Body of pancreas (tissue), 4 donors: ENCODE measurements around the gene CBFA2T3. TPM values are rescaled to one million over a fixed set of nuclear protein-coding genes. Genes with fewer than 3 reads are reported as not detected.

Experiments used
- ATAC-seq: fragments of 150-250 bp; one replicate; pipeline ENCODE4 v1.9.1; 2016
- DNase-seq, 4 donors: peaks; one replicate each; pipeline ENCODE4 v3.0.0-alpha.2; 2019
- H3K27ac ChIP-seq, 4 donors: fragments of 200-600 bp; sonication (generic); 1 replicate in 3 of 4; 2 replicates in 1 of 4; pipeline versions ENCODE4 v1.5.1 to v1.6.1; 2016 to 2019; ENCODE audit warnings: mild to moderate bottlenecking in 1 of 4, mixed read lengths in 1 of 4, moderate library complexity in 1 of 4
- H3K27me3 ChIP-seq, 2 donors: fragments of 200-600 bp; sonication (generic); one replicate each; pipeline ENCODE4 v1.6.0; 2016; ENCODE audit warnings: mild to moderate bottlenecking in 1 of 2
- H3K36me3 ChIP-seq, 2 donors: fragments of 200-600 bp; sonication (generic); replicated peaks in 1 of 2; 2 replicates each; pipeline ENCODE4 v1.5.1; 2016; ENCODE audit warnings: low read depth in 2 of 2; ENCODE audit not compliant: insufficient read depth in 1 of 2
- H3K4me1 ChIP-seq: fragments of 200-600 bp; sonication (generic); one replicate; pipeline ENCODE4 v1.6.0; 2016
- H3K4me3 ChIP-seq, 2 donors: fragments of 200-600 bp; sonication (generic); 1 replicate in 1 of 2; 2 replicates in 1 of 2; pipeline ENCODE4 v1.5.1; 2016 to 2019
- H3K9me3 ChIP-seq, 3 donors: fragments of 200-600 bp; sonication (generic); 1 replicate in 2 of 3; 2 replicates in 1 of 3; pipeline ENCODE4 v1.5.1; 2016
- POLR2A ChIP-seq, 3 donors: fragments of 450-650 bp; IDR thresholded peaks; one replicate each; pipeline ENCODE4 v1.6.1; 2016; ENCODE audit warnings: antibody characterized with exemption in 3 of 3, mild to moderate bottlenecking in 2 of 3
- WGBS, 2 donors: methylation state at CpG; one replicate each; pipeline ENCODE4 v1.1.5; 2017; 5-methylcytosine and 5-hydroxymethylcytosine counted together
- intact Hi-C: fragments of 100-400 bp; cut with DNase I; formaldehyde crosslinking; loops from one replicate; pipeline ENCODE4 v1.15.1; 2023
- total RNA-seq, 2 donors: library from RNA; depleted of rRNA; stranded (reverse); fragments of >200 nt; gene quantifications; one replicate each; pipeline ENCODE4 v1.1.0, GENCODE V29; 2016
- TF ChIP-seq, protein P1 (sequence below), 7 experiments: fragments of 450-650 bp in 4 of 7; fragments of 200-600 bp in 3 of 7; sonication (generic) in 3 of 7; IDR thresholded peaks; one replicate each; pipeline ENCODE4 v1.5.1; 2016 to 2019; ENCODE audit warnings: antibody characterized with exemption in 7 of 7

CBFA2T3 gene
- total RNA-seq, 2 donors from 2014 or later = 7.8 to 16.2 TPM

DNA sequence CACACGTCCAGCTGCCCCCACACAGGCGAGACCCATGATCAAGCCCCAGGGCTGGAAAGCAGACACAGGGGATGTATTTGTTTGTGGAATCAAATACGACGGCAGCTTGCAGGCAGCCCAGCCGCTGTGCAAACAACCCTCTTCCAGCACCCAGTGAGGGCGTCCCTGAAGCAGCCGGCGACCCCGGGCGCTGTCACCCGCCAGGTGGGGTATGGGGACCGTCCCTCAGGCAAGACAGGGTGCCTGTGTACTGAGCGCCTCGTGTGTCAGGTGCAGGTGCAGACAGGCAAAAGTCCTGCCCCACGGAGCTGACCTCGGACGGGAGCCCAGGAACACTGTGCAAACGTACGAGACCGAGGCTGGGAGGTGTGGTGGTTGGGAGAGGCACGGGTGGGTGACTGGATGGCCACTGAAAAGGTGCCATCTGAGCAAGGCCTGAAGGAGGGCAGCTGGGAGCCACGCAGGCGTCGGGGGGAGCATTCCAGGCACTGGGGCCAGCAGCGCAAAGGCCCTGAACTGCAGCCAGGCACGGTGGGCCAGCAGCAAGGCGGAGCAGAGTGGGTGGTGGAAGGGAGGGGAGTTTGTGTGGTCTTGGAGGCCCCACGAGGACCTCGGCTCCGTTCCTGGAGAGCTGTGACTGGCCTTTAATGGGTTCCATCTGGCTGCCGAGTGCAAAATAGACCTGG is 48.5 kb downstream of the CBFA2T3 start:
- peak overlapping the region in 3 of 4 donors; percentile 31 to 58 (median 56) for H3K27ac ChIP-seq
- ATAC-seq (no peak), DNase-seq (peak in 3 of 4 donors; percentile 42 to 66 (median 63))
- H3K4me3 ChIP-seq = no peak overlapping the region
- peaks cover 69% of the 10 kb centered on the region for H3K4me1 ChIP-seq
- H3K36me3 ChIP-seq = no peaks in the 10 kb centered on the region
- no peaks in the 10 kb centered on the region for H3K9me3 ChIP-seq
- WGBS, 2 donors = 18 to 27% methylated on average over 12 to 31 of the region's 31 CpGs
- TF ChIP-seq, protein P1, sequence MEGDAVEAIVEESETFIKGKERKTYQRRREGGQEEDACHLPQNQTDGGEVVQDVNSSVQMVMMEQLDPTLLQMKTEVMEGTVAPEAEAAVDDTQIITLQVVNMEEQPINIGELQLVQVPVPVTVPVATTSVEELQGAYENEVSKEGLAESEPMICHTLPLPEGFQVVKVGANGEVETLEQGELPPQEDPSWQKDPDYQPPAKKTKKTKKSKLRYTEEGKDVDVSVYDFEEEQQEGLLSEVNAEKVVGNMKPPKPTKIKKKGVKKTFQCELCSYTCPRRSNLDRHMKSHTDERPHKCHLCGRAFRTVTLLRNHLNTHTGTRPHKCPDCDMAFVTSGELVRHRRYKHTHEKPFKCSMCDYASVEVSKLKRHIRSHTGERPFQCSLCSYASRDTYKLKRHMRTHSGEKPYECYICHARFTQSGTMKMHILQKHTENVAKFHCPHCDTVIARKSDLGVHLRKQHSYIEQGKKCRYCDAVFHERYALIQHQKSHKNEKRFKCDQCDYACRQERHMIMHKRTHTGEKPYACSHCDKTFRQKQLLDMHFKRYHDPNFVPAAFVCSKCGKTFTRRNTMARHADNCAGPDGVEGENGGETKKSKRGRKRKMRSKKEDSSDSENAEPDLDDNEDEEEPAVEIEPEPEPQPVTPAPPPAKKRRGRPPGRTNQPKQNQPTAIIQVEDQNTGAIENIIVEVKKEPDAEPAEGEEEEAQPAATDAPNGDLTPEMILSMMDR (IDR thresholded peaks at IDR 0.05) = peak in 1 of 7 experiments; percentile 4
- TF ChIP-seq POLR2A (IDR thresholded peaks at IDR 0.05) = no peak
- intact Hi-C loops = no loop called here
- no peaks in the 10 kb centered on the region for H3K27me3 ChIP-seq

DNA sequence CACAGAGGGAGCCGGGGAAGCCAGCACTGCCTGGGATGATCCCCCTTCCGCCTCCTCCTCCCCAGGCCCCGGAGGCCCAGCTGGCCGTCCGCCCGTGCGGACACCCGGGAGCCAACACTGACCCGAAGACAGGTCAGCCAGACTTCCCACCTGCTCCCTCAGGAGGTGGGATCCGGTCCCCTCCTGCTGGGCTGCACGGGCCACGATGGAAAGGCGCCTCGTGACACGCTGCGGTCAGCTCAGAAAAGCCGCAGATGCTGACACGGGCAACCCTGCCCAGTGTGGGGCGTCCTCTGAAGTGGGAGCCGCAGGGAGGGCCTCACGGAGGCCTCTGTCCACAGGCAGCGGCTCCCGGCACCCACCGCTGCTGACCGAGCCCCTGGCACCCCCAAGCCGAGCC is 49.3 kb downstream of the CBFA2T3 start:
- WGBS, 2 donors = 78 to 94% methylated on average over 9 to 26 of the region's 26 CpGs
- no peaks in the 10 kb centered on the region for H3K36me3 ChIP-seq
- ATAC-seq (no peak), DNase-seq (no peak)
- peak overlapping the region in 1 of 4 donors; percentile 31 for H3K27ac ChIP-seq
- no peaks in the 10 kb centered on the region for H3K27me3 ChIP-seq
- no peaks in the 10 kb centered on the region for H3K9me3 ChIP-seq
- intact Hi-C loops = no loop called here
- H3K4me3 ChIP-seq = no peak overlapping the region
- TF ChIP-seq, protein P1 (IDR thresholded peaks at IDR 0.05) = no peak
- TF ChIP-seq POLR2A (IDR thresholded peaks at IDR 0.05) = no peak
- H3K4me1 ChIP-seq = peaks cover 78% of the 10 kb centered on the region

DNA sequence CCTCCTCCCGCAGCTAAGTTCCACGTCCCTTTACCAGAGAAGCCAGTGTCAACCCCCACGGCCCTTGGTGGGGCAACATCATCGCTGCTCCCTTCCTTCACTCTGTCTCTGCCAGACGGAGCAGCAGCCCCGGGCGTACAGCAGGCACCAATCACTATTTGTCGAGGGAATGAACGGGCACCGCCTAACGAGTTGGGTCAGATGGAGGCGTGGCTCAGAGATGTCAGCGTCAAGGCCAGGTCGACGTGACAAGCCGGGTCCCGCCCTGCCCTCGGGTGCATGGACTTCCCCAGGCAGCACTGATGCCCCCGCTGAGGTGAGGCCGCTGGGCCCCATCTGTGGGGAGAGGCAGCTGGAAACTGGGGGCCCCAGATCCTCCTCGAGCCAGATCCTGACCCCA is 50.0 kb downstream of the CBFA2T3 start:
- no peak for ATAC-seq
- 53 to 72% methylated on average over 3 to 21 of the region's 21 CpGs for WGBS, 2 donors
- peak; percentile 48 to 68 (median 66) for DNase-seq

DNA sequence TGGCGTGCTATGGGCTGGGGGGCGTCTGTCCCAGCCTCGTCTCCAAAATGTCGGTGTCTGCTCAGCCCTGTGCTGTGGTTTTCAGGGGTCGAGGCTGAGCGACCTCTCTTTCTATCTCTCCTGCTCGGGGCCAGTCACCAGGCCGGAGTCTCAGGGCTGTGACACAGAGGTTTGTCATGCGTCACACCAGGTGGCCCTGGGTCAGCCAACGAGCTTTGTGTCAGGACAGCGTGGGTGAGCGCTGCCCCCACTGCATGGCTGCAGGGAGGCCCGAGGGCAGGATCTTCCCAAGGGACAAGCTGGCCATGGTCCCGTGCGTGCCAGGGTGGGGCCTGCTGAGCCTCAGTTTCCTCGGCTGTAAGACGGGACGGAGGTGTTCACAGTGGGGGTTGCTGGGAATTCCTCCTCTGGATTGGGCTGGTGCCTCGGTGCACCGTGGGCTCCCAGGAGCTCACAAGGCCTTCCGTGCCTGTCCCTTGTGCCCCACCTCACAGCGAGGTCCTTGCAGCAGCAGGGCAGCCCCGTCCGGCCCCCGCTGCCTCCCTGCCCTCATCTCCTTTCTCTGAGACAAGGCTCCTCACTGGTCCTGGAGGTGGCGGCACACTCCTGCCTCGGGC is 50.5 kb downstream of the CBFA2T3 start:
- intact Hi-C loops = no loop called here
- no peaks in the 10 kb centered on the region for H3K36me3 ChIP-seq
- H3K9me3 ChIP-seq = no peaks in the 10 kb centered on the region
- H3K27me3 ChIP-seq = no peaks in the 10 kb centered on the region
- DNase-seq = no peak
- peaks cover 80% of the 10 kb centered on the region for H3K4me1 ChIP-seq
- no peak for ATAC-seq
- peak overlapping the region in 3 of 4 donors; percentile 88 to 97 (median 92) for H3K27ac ChIP-seq
- 82 to 90% methylated on average over 9 to 27 of the region's 27 CpGs for WGBS, 2 donors
- TF ChIP-seq, protein P1 (IDR thresholded peaks at IDR 0.05) = no peak
- no peak for TF ChIP-seq POLR2A (IDR thresholded peaks at IDR 0.05)
- no peak overlapping the region for H3K4me3 ChIP-seq

More for the DNA sequence above, 50.0 kb downstream of the CBFA2T3 start:
- no peak overlapping the region for H3K4me3 ChIP-seq
- intact Hi-C loops = no loop called here
- no peaks in the 10 kb centered on the region for H3K27me3 ChIP-seq
- TF ChIP-seq POLR2A (IDR thresholded peaks at IDR 0.05) = peak in 1 of 3 donors; percentile 30
- TF ChIP-seq, protein P1 (IDR thresholded peaks at IDR 0.05) = no peak
- H3K36me3 ChIP-seq = no peaks in the 10 kb centered on the region
- peaks cover 80% of the 10 kb centered on the region for H3K4me1 ChIP-seq
- H3K9me3 ChIP-seq = no peaks in the 10 kb centered on the region
- H3K27ac ChIP-seq = peak overlapping the region in 1 of 4 donors; percentile 97
